Liver (tissue), 3 donors: Measurements from ENCODE around the gene NXT1.

ENCODE experiments used
- FOXA1 ChIP-seq: IDR thresholded peaks from 2 replicates; pipeline ENCODE4 v1.6.1; 2016; ENCODE audit warnings: antibody characterized with exemption
- HNF4G ChIP-seq: IDR thresholded peaks from 2 replicates; pipeline ENCODE4 v1.6.1; 2016; ENCODE audit warnings: antibody characterized with exemption
- RXRA ChIP-seq, 2 donors: IDR thresholded peaks; 2 replicates each; pipeline ENCODE4 v1.6.1; 2017 to 2018; ENCODE audit warnings: antibody characterized with exemption in 2 of 2, mild to moderate bottlenecking in 1 of 2
- SP1 ChIP-seq: IDR thresholded peaks from 2 replicates; pipeline ENCODE4 v1.6.1; 2018; ENCODE audit warnings: antibody characterized with exemption, mild to moderate bottlenecking
- TAF1 ChIP-seq: conservative IDR thresholded peaks from 2 replicates; pipeline ENCODE4 v1.6.1; 2016; ENCODE audit warnings: antibody characterized with exemption, mild to moderate bottlenecking
- TF ChIP-seq, protein P1 (sequence below): fragments of 150-350 bp; IDR thresholded peaks from 2 replicates; pipeline ENCODE4 v1.5.1; 2017; ENCODE audit warnings: improper control_type of control experiment, low read depth, low read length; ENCODE audit not compliant: missing input control
- TF ChIP-seq, protein P2 (sequence below): IDR thresholded peaks from 2 replicates; pipeline ENCODE4 v1.6.1; 2016; ENCODE audit warnings: antibody characterized with exemption
- TF ChIP-seq, protein P3 (sequence below): IDR thresholded peaks from 2 replicates; pipeline ENCODE4 v1.6.1; 2016; ENCODE audit warnings: antibody characterized with exemption, mild to moderate bottlenecking
- donor health status: healthy.
- donor health status: healthy.

DNA sequence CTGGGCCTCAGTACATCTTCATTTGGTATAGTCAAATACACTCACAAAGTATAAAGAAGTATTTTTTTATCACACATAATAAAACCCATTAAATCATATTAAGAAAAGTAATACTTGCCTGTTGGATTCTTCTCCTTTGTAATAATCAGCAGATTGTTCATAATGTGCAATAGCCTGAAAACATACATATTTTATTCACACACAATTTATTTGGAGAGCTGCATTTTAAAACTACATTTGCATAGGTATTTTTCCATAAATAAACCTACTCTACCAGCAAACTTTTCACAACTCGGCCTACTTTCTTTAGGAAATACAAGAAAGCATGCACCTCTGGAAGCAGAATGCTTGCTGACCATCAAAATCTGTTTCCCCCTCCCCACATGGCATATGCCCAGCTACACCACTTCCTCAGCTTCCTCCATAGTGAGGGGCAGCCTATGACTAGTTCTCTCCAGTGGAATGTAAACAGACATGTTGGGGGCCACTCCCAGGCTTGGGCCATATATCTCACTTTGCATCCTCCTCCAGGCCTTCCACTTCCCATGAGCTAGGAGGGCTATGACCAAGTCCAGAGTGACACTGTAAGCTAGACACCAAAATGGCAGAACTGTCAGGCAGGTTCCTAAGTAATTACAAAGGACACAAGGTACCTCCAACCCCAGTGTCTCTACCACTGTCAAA is 39.6 kb downstream of the NXT1 start:
- no peak for TF ChIP-seq FOXA1
- TF ChIP-seq, protein P1, sequence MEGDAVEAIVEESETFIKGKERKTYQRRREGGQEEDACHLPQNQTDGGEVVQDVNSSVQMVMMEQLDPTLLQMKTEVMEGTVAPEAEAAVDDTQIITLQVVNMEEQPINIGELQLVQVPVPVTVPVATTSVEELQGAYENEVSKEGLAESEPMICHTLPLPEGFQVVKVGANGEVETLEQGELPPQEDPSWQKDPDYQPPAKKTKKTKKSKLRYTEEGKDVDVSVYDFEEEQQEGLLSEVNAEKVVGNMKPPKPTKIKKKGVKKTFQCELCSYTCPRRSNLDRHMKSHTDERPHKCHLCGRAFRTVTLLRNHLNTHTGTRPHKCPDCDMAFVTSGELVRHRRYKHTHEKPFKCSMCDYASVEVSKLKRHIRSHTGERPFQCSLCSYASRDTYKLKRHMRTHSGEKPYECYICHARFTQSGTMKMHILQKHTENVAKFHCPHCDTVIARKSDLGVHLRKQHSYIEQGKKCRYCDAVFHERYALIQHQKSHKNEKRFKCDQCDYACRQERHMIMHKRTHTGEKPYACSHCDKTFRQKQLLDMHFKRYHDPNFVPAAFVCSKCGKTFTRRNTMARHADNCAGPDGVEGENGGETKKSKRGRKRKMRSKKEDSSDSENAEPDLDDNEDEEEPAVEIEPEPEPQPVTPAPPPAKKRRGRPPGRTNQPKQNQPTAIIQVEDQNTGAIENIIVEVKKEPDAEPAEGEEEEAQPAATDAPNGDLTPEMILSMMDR, result no peak
- no peak for TF ChIP-seq HNF4G
- TF ChIP-seq, protein P2, sequence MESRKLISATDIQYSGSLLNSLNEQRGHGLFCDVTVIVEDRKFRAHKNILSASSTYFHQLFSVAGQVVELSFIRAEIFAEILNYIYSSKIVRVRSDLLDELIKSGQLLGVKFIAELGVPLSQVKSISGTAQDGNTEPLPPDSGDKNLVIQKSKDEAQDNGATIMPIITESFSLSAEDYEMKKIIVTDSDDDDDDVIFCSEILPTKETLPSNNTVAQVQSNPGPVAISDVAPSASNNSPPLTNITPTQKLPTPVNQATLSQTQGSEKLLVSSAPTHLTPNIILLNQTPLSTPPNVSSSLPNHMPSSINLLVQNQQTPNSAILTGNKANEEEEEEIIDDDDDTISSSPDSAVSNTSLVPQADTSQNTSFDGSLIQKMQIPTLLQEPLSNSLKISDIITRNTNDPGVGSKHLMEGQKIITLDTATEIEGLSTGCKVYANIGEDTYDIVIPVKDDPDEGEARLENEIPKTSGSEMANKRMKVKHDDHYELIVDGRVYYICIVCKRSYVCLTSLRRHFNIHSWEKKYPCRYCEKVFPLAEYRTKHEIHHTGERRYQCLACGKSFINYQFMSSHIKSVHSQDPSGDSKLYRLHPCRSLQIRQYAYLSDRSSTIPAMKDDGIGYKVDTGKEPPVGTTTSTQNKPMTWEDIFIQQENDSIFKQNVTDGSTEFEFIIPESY, result no peak
- no peak for TF ChIP-seq SP1
- no peak for TF ChIP-seq RXRA (IDR thresholded peaks at IDR 0.05)
- TF ChIP-seq TAF1, result no peak
- TF ChIP-seq, protein P3, sequence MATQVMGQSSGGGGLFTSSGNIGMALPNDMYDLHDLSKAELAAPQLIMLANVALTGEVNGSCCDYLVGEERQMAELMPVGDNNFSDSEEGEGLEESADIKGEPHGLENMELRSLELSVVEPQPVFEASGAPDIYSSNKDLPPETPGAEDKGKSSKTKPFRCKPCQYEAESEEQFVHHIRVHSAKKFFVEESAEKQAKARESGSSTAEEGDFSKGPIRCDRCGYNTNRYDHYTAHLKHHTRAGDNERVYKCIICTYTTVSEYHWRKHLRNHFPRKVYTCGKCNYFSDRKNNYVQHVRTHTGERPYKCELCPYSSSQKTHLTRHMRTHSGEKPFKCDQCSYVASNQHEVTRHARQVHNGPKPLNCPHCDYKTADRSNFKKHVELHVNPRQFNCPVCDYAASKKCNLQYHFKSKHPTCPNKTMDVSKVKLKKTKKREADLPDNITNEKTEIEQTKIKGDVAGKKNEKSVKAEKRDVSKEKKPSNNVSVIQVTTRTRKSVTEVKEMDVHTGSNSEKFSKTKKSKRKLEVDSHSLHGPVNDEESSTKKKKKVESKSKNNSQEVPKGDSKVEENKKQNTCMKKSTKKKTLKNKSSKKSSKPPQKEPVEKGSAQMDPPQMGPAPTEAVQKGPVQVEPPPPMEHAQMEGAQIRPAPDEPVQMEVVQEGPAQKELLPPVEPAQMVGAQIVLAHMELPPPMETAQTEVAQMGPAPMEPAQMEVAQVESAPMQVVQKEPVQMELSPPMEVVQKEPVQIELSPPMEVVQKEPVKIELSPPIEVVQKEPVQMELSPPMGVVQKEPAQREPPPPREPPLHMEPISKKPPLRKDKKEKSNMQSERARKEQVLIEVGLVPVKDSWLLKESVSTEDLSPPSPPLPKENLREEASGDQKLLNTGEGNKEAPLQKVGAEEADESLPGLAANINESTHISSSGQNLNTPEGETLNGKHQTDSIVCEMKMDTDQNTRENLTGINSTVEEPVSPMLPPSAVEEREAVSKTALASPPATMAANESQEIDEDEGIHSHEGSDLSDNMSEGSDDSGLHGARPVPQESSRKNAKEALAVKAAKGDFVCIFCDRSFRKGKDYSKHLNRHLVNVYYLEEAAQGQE, result no peak
